ENCODE measurements around the gene CIART. TPM values are rescaled to one million over a fixed set of nuclear protein-coding genes. Genes with fewer than 3 reads are reported as not detected.
A peak's percentile ranks its signal among the peaks of the same experiment; 100 is the strongest.

Gene CIART
- total and polyA plus RNA-seq, 2 of the 8 experiments (the other 6 are each of a cell fraction or from before 2014, with no cell fraction given) = 9.6 to 33.3 TPM

DNA sequence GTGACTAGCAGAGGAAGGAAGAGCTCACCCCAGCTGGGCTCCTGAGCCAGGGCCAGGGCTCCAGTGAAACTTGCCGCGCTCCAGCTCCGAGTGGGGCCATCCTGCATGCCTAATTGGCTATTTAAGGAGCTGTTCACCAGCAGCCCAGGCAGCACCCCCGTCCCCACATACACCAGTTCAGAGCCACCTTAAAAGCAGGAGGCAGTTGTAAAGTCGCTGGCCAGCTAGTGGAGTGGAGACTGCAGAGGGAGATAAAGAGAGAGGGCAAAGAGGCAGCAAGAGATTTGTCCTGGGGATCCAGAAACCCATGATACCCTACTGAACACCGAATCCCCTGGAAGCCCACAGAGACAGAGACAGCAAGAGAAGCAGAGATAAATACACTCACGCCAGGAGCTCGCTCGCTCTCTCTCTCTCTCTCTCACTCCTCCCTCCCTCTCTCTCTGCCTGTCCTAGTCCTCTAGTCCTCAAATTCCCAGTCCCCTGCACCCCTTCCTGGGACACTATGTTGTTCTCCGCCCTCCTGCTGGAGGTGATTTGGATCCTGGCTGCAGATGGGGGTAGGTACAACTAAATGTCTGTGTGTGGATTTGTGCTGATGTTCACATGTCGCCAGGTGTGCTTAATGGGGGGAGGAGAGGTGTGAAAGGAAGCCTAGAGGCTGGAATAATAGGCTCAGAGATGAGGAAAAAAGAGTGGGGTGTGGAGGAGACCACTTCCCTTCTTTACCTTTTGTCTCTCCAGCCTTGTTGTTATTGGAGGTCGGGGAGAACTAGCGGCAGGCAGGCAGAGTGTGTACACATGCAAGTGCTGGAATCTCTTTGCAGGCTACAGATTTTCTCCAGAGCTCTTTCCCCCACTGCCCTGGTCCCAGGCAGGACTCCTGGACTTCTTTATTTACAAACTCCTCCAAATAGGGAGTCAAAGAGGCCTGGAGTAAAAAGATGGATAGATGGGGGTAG is 24.4 kb upstream of the CIART start, which contains the start of gene CA14 (continued):
- TF ChIP-seq TAF1 (IDR thresholded peaks at IDR 0.05; ENCODE audit: low read depth, low read length) = peak; percentile 55
- TF ChIP-seq NANOG (IDR thresholded peaks at IDR 0.05; ENCODE audit: insufficient read depth, low read depth, low read length, poor library complexity, severe bottlenecking) = no peak
- TF ChIP-seq SRF (IDR thresholded peaks at IDR 0.05; ENCODE audit: low read depth, low read length) = no peak
- peak; percentile 66; the same call in 1 of the 2 replicates for TF ChIP-seq RBBP5 (IDR thresholded peaks at IDR 0.05; ENCODE audit: borderline replicate concordance, low read depth, low read length)
- TF ChIP-seq TCF12 (IDR thresholded peaks at IDR 0.05; ENCODE audit: low read depth, low read length) = 0 out of 2 replicates have a peak, but pooled peaks have one; percentile 14
- peak; percentile 57 for TF ChIP-seq TBP (IDR thresholded peaks at IDR 0.05; ENCODE audit: low read depth, low read length)
- 0 out of 4 replicates have a peak, but pooled peaks of 1 of the 2 experiments have one; percentile 21 for TF ChIP-seq HDAC2 (IDR thresholded peaks at IDR 0.05; ENCODE audit: borderline replicate concordance in 1 of 2, low read depth in 2 of 2, low read length in 2 of 2)
- TF ChIP-seq SAP30 (IDR thresholded peaks at IDR 0.05; ENCODE audit: insufficient read depth, insufficient replicate concordance, low read length) = peak; percentile 78
- no peak for TF ChIP-seq RXRA (IDR thresholded peaks at IDR 0.05; ENCODE audit: insufficient read depth, low read depth, low read length)
- TF ChIP-seq CBX5 (IDR thresholded peaks at IDR 0.05; ENCODE audit: low read depth, low read length) = no peak
- TF ChIP-seq, protein P1, sequence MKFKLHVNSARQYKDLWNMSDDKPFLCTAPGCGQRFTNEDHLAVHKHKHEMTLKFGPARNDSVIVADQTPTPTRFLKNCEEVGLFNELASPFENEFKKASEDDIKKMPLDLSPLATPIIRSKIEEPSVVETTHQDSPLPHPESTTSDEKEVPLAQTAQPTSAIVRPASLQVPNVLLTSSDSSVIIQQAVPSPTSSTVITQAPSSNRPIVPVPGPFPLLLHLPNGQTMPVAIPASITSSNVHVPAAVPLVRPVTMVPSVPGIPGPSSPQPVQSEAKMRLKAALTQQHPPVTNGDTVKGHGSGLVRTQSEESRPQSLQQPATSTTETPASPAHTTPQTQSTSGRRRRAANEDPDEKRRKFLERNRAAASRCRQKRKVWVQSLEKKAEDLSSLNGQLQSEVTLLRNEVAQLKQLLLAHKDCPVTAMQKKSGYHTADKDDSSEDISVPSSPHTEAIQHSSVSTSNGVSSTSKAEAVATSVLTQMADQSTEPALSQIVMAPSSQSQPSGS (IDR thresholded peaks at IDR 0.05; ENCODE audit: low read length) = no peak
- TF ChIP-seq SIN3A (conservative IDR thresholded peaks at IDR 0.05 in 1 of 2, IDR thresholded peaks at IDR 0.05 in 1 of 2; ENCODE audit: low read depth in 1 of 2, low read length in 2 of 2) = peak in 1 of 2 experiments; percentile 68; a peak in 3 of 4 replicates
- no peak for TF ChIP-seq GTF2F1 (IDR thresholded peaks at IDR 0.05; ENCODE audit: borderline replicate concordance, low read depth, low read length)
- no peak for TF ChIP-seq E2F6 (IDR thresholded peaks at IDR 0.05)
- no peak for TF ChIP-seq KDM1A (IDR thresholded peaks at IDR 0.05; ENCODE audit: borderline replicate concordance, low read length)
- no peak for TF ChIP-seq GABPA (IDR thresholded peaks at IDR 0.05; ENCODE audit: borderline replicate concordance, insufficient read depth, low read length)
- no peak for TF ChIP-seq CBX8 (IDR thresholded peaks at IDR 0.05; ENCODE audit: borderline replicate concordance, low read depth, low read length)
- no peak for TF ChIP-seq CREB1 (IDR thresholded peaks at IDR 0.05)
- no peak for TF ChIP-seq HDAC6 (IDR thresholded peaks at IDR 0.05; ENCODE audit: low read depth, low read length)
